ENCODE data around the gene IFT43. TPM values are rescaled to one million over a fixed set of nuclear protein-coding genes. Genes with fewer than 3 reads are reported as not detected.

IFT43 gene
- total RNA-seq, 1 experiment from 2014 or later, result 98.8 TPM

GRCh38 chr14:76123426-76124225, 138.1 kb downstream of the IFT43 start:
- no peaks in the 10 kb centered on the region for H3K9me2 ChIP-seq (ENCODE audit: insufficient read depth)
- H3K79me2 ChIP-seq (ENCODE audit: low read depth), result no peaks in the 10 kb centered on the region
- no peak overlapping the region for H2AFZ ChIP-seq
- H3K9me3 ChIP-seq (ENCODE audit: insufficient read depth, low read depth), result no peaks in the 10 kb centered on the region
- CTCF ChIA-PET, result interaction anchor here (0.8 kb wide), 1 partner anchor 218 kb away, joined by 3 read pairs; no protein-coding TSS in a partner anchor
- H3F3A ChIP-seq (ENCODE audit: insufficient read depth, low read depth), result no peaks in the 10 kb centered on the region
- no peaks in the 10 kb centered on the region for H3K4me1 ChIP-seq (replicated peaks; ENCODE audit: insufficient read depth)
- intact Hi-C loops (cut with micrococcal nuclease; ENCODE audit: unreplicated experiment), result loop anchor here (10.0 kb wide), 1 partner anchor 521 kb away; no protein-coding TSS in a partner anchor
- peaks cover 93% of the 10 kb centered on the region for H3K27me3 ChIP-seq (ENCODE audit: insufficient read depth, low read depth)
- no peak overlapping the region for H3K4me3 ChIP-seq
- no peak for DNase-seq
- no peak overlapping the region for H3K4me2 ChIP-seq
- TF ChIP-seq CTCF (conservative IDR thresholded peaks at IDR 0.05) (no peak), EZH2 (IDR thresholded peaks at IDR 0.05; ENCODE audit: low read depth) (no peak)
- no peaks in the 10 kb centered on the region for H3K36me3 ChIP-seq (ENCODE audit: low read depth)
- POLR2A ChIA-PET (ENCODE audit: unreplicated experiment), result no interaction called here
- H3K27ac ChIP-seq, result no peak overlapping the region
- no peaks in the 10 kb centered on the region for H4K20me1 ChIP-seq (ENCODE audit: insufficient read depth)
- no TSS peak for BruUV-seq (replicated peaks)

GRCh38 chr14:76125511-76125910, 139.9 kb downstream of the IFT43 start:
- no peaks in the 10 kb centered on the region for H3K9me3 ChIP-seq (ENCODE audit: insufficient read depth, low read depth)
- H3K4me3 ChIP-seq, result no peak overlapping the region
- no peak overlapping the region for H3K27ac ChIP-seq
- ChIA-PET POLR2A (ENCODE audit: unreplicated experiment) (no interaction called here), CTCF (no interaction called here)
- intact Hi-C loops (cut with micrococcal nuclease; ENCODE audit: unreplicated experiment), result loop anchor here (10.0 kb wide), 1 partner anchor 519 kb away; no protein-coding TSS in a partner anchor
- H2AFZ ChIP-seq, result no peak overlapping the region
- no peaks in the 10 kb centered on the region for H3K4me1 ChIP-seq (replicated peaks; ENCODE audit: insufficient read depth)
- H3F3A ChIP-seq (ENCODE audit: insufficient read depth, low read depth), result no peaks in the 10 kb centered on the region
- H3K4me2 ChIP-seq, result no peak overlapping the region
- no peaks in the 10 kb centered on the region for H3K9me2 ChIP-seq (ENCODE audit: insufficient read depth)
- BruUV-seq (replicated peaks), result no TSS peak
- no peaks in the 10 kb centered on the region for H3K79me2 ChIP-seq (ENCODE audit: low read depth)
- TF ChIP-seq EZH2 (IDR thresholded peaks at IDR 0.05; ENCODE audit: low read depth), result no peak
- TF ChIP-seq CTCF (conservative IDR thresholded peaks at IDR 0.05), result no peak
- DNase-seq, result no peak
- H4K20me1 ChIP-seq (ENCODE audit: insufficient read depth), result no peaks in the 10 kb centered on the region
- peaks cover 98% of the 10 kb centered on the region for H3K27me3 ChIP-seq (ENCODE audit: insufficient read depth, low read depth)
- no peaks in the 10 kb centered on the region for H3K36me3 ChIP-seq (ENCODE audit: low read depth)

GRCh38 chr14:76126076-76126475, 140.5 kb downstream of the IFT43 start:
- no TSS peak for BruUV-seq (replicated peaks)

More at GRCh38 chr14:76126076-76126475, 140.5 kb downstream of the IFT43 start:
- intact Hi-C loops (cut with micrococcal nuclease; ENCODE audit: unreplicated experiment), result loop anchor here (10.0 kb wide), 1 partner anchor 519 kb away; no protein-coding TSS in a partner anchor
- no peaks in the 10 kb centered on the region for H3K79me2 ChIP-seq (ENCODE audit: low read depth)
- no peaks in the 10 kb centered on the region for H3K9me2 ChIP-seq (ENCODE audit: insufficient read depth)
- H3K4me1 ChIP-seq (replicated peaks; ENCODE audit: insufficient read depth), result no peaks in the 10 kb centered on the region
- no peaks in the 10 kb centered on the region for H3K9me3 ChIP-seq (ENCODE audit: insufficient read depth, low read depth)
- H2AFZ ChIP-seq, result no peak overlapping the region
- H3K4me2 ChIP-seq, result no peak overlapping the region
- H4K20me1 ChIP-seq (ENCODE audit: insufficient read depth), result no peaks in the 10 kb centered on the region
- H3K36me3 ChIP-seq (ENCODE audit: low read depth), result no peaks in the 10 kb centered on the region
- ChIA-PET CTCF (no interaction called here), POLR2A (ENCODE audit: unreplicated experiment) (no interaction called here)
- no peak overlapping the region for H3K4me3 ChIP-seq
- no peak overlapping the region for H3K27ac ChIP-seq
- no peak for DNase-seq
- H3K27me3 ChIP-seq (ENCODE audit: insufficient read depth, low read depth), result peaks cover 98% of the 10 kb centered on the region
- no peaks in the 10 kb centered on the region for H3F3A ChIP-seq (ENCODE audit: insufficient read depth, low read depth)
- TF ChIP-seq EZH2 (IDR thresholded peaks at IDR 0.05; ENCODE audit: low read depth) (no peak), CTCF (conservative IDR thresholded peaks at IDR 0.05) (no peak)

Data from PC-9 (cell line).